Prostate gland (tissue), 2 donors: ENCODE measurements around the gene TRAPPC3L.

Experiments
- CTCF ChIP-seq, 4 experiments: fragments of 200-600 bp in 2 of 4; fragments of 450-650 bp in 2 of 4; sonication (generic) in 2 of 4; IDR thresholded peaks; 1 replicate in 3 of 4; 2 replicates in 1 of 4; pipeline ENCODE4 v1.5.1; 2016 to 2019; ENCODE audit warnings: antibody characterized with exemption in 4 of 4, mild to moderate bottlenecking in 2 of 4, moderate library complexity in 2 of 4
- POLR2A ChIP-seq: fragments of 450-650 bp; IDR thresholded peaks from one replicate; pipeline ENCODE4 v1.6.1; 2016; ENCODE audit warnings: antibody characterized with exemption, mild to moderate bottlenecking
- POLR2AphosphoS5 ChIP-seq: sonication (generic); formaldehyde crosslinking; IDR thresholded peaks from one replicate; pipeline ENCODE4 v1.6.1; 2017; ENCODE audit warnings: antibody characterized with exemption

- TF ChIP-seq POLR2A: no peak
- TF ChIP-seq CTCF (IDR thresholded peaks at IDR 0.05): no peak
- TF ChIP-seq POLR2AphosphoS5: no peak
Measured at GRCh38 chr6:116483616-116484015, 61.9 kb downstream of the TRAPPC3L start.
